HG02840 (cell line): ENCODE data around the gene ACADVL.
"Not testable (repeated sequence)": the region's sequence is repeated elsewhere in the genome, so short reads cannot be mapped to it uniquely, and the experiment has no call there.

Experiments
- ATAC-seq: cut with Tn5 transposase; IDR thresholded peaks from one replicate; pipeline ENCODE4 v1.9.1; 2021; ENCODE audit warnings: mild to moderate bottlenecking, moderate library complexity, moderate number of reproducible peaks; ENCODE audit not compliant: unreplicated experiment, low FRiP score

ACADVL gene

DNA sequence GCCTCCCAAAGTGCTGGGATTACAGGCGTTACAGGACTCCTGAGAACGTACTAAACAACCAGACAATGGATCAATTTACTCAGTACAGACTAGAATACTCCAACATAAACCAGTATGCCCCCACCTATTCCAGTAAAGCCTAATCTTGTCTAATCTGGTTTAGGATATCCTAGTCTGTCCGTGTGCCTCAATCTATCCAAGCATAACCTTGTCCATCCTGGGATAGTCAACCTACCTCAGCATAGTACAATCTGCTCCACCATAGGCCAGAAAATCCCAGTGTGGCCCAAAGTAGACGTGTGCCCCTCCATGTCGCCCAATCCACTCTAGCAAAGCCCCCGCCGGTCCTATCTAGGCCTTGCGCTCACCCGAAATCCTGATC, 14.0 kb downstream of the ACADVL start:
- no peak for ATAC-seq

DNA sequence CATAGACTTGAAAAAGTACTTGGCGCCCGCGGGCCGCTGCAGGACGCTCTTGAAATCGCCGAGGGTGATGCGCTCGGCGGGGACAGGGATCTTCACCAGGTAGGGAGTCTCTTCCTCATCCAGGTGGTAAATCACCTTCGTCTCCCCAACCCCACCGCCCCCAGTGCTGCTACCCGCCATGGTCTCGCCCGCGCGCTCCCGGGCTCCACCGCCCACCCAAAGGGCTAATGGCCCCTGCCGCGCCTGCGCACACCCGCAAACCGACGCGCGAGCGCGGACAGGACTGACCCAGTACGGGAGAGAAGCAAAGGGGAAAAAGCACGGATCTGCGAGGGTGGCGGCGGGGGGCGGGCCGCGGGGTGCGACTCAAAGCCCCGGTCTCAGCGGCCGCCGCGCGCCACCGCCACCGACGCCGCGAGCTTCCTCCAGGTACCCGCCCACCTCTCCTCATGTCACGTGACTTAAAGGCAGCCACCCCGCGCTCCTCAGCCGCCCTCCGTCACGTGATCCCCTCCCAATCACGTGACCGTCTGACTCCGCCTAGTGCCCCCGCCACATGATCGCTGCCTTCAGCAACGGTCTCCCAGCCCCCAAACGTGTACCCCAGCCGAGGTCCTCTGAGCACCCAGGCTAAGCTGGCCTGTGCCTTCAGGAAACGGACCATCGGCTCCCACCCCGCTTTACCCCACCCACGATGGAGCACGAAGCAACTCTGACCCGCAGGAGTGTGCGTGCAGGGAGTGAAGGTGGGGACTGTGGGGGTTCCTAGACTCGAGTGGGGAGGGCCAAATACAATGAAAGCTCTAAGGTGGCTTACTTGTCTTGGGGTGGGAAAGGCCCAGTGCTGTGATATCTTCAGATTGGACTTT, 14.6 kb downstream of the ACADVL start, which contains the start of gene DVL2:
Gene DVL2, minus strand, starts transcription at position 435 of the 869 bp plus-strand sequence. Its CDS starts 255 bp downstream, at position 180.
- peak; percentile 57 for ATAC-seq

DNA sequence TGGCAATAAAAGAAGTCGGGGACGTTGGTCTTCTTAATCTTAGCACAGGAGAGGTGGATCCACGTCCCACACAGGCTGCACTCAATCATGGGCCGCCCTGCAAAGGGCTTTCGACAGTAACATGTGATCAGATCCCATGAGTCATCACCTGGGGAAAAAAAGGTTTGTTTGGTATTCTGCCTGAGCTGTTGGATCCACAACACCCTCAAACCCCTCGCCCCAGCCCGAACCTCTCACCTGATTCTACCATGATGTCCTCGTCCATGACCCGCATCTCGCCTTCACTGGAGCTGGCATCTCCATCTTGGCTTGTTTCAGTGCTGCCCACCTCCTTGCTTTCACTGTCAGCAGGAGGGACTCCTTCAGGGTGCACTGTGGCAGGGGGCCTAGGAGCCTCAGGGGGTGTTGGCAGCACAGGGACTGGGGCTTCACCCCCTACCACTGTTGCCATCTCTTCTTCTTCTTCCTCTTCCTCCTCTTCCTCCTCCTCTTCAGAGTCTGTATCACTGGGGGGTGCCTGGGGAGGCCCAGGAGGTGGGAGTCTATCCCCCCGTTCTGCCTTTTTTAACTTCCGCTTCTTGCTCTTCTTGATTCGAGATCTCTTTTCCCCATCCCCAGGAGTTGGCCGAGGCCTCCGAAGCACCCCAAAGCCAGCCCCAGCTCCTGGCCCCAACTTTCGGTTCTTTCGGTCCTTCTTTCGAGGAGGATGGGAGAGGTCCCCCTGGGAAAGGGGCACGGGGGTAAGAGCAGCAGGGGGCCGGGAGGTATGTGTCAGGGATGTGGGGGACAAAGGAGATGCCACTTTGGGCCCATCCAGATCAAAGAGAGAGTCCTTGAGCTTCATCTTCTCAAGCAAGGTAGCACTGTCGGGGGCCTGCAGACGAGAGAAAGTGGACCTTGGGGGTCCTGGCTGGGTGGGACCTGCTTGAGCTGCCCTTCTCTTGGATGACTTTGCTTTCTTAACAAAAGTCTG, 16.2 kb downstream of the ACADVL start:
- no peak for ATAC-seq

DNA sequence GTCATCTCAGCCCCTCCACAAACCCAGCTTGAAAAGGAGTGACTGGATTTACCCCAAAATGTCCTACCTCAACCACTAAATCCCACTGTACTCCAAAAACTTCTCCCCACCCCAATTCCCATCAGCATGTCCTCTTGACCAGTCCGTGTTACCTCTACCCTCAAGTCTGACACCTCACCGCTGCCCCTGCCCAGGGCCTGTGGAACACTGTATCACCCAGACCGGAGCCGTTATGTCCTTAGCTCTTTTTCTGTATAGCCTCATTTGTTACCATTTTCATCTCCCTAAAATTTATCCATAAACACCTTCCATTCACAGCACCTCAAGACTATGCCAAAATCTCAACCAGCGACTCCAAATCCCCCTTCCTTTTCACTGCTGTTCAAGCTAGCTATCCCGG, 17.1 kb downstream of the ACADVL start:
- no peak for ATAC-seq

DNA sequence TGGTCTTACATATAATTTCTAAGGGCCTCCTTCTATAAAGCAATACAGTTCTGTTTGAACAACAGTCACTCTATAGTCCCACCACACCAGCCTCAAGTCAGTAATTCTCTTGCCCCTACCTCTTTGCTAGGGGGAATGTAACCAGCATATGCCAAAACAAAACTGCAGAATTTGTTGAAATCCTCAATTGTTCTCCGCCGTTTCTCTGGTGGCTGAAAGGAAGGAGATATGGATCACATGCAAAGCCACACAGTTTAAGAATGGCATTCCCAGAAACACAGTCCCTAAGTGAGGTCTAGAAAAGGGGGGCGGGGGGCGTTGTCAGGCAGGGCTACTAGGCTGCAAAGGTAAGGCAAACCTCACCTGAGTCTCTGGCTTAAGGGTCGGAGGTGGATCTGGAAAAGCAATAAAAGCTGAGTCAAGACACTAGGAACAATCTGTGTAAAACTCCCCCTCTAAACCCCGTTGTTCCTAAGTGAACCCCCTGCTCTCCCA, 17.6 kb downstream of the ACADVL start:
- no peak for ATAC-seq

DNA sequence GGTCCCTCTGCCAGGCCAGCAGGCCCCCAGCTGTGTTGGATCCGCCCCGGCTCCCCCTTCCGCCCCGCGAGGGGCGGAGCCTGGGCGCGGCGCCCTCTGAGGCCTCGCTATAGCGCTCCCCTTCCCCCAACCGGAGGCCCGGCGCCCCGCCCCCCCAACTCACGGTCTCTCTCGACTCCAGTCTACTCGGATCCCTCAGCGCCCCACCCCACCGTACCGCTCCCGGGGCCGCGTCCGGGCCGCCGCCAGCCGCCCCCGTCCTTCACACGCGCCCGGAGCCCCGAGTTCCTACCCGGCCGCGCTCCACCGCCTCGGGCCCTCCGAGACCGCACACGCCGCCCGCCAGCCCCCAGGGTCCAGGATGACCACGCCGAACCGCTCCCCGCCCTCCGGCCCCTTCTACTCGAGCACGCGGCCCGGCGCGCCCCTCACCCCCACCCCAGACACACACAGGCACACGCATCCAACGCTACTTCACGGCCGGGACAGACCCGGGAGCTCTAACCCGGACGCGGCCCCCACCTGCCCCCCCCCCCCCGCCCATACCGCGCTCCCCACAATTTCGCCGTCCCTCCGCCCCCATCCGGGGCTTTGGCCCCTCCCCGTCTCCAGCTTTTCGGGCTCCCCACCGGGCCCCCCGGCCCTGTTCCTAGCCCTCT, 18.2 kb downstream of the ACADVL start:
- no peak for ATAC-seq

DNA sequence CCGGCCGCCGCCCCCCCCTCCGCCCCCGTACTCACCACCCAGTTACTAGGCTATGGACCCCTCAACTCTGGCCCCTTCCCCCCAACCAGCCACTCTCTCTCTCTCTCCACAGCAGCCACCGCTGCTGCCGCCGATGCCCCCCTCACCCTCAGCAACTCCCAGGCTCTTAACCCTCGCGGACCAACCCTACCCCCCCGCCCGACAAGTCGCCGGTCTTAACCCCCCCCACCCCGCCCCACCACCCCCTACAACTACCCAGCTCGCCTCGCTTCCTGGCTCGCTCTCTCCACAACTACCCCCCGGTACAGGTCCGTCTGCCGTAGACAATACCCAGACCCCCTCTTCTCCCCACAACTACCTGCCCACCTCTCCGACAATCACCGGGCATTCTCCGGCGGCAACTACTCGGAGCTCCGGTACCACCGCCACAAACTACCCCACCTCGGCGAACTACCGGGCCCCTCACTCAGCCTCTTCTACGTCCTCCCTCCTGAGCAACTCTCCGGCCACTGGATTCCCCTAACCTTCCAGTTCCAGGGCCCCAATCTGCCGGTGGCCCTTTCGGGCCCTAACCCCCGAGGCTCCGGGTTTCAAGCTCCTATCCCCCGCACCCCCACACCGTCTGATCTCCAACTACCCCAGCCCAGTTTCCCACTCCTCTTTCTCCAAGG, 18.8 kb downstream of the ACADVL start:
- ATAC-seq = no peak

DNA sequence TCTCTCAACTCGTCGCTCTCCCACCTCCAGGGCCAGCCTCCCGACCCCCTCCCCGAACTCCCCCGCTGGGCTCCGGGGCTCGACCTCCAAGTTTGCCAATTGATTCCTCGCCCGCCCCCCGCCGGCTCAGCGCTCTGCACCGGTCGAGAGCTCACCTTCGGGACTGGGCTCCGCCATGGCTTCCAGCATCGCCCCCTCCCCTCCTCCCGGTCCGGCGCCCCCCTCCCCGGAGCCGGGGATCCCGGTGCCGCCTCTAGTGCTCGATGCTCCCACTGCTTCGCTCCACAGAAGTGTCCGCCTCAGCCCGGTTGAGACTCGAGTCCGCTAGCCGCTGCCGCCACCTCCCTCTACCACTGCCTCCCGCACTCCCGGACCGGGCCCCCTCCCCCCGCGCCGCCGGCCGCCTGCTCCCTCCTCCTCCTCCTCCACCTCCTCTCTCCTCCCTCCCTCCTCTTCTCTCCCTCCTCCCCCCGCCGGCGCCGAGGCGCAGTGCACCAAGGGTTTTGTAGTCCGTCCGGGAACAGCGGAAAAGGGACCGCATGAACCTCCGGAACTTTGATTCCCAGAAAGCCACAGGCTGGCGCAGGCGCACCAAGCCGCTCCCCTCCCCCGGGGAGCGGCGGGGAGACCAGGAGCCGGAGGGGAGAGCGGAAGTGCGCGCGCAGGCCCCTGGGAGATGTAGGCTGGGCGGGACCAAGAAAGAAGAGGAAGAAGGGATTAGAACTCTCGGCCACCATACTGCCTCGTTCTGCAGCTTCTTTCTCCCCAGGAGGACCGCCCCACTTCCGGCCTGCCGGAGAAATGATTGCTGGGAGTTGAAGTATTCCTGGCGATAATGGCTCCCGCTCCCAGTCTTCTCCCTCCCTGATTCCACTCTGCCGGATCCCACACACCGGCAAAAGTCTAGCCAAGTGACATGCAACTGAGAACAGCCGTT, 19.6 kb downstream of the ACADVL start, which contains the start of gene PHF23:
Gene PHF23, minus strand, starts transcription at position 367 of the 937 bp plus-strand sequence. Its CDS starts 178 bp downstream, at position 189.
- ATAC-seq = peak; percentile 47

DNA sequence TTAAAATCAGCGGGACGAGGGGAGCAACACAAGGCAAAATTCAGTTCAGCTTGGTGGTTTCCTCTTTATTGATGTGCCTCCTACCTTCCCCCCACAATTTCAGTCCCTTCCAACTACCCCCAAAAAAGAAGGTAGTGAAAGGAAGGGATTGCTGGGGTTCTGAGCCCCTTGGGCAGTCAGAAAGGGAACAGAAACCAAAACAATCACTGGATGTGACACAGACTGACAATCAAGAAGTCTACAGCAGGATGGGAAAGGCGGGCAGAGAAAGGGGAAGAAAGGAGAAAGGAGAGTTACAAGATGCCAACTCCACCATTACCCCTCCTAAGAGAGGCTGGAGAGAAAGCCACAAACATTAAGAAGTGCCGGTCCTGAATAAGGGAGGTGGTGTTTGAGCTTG, 20.6 kb downstream of the ACADVL start:
- ATAC-seq = no peak

DNA sequence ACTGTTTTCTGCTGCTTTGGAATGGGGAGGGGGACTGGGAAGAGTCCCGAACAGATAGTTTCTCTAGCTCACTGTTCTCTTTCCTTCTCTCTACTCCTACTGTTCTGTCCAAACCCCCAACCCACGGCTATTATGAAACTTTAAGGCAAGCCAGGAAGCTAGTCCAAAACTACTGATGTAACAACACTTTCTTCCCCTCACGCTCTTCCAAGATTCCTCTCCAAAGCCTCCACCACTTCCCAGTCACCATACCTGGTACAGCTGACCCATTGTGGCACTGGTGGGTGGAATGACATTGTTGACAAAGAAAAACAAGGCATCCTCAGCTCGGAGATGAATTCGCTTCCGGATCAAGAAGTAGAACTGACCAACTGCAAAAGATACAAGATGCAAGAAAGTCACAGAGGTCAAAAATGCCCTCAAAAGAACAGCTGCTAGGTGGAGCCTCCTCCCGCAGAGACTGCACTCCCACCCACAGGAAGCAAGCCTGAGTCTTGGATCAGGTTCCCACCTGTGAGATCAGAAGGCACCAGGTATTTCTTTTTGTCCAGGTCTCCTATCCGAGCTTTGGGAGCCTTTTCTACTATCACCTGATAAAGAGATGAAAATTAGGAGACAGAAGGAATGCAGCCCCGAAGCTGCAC, 21.5 kb downstream of the ACADVL start:
- ATAC-seq = no peak

DNA sequence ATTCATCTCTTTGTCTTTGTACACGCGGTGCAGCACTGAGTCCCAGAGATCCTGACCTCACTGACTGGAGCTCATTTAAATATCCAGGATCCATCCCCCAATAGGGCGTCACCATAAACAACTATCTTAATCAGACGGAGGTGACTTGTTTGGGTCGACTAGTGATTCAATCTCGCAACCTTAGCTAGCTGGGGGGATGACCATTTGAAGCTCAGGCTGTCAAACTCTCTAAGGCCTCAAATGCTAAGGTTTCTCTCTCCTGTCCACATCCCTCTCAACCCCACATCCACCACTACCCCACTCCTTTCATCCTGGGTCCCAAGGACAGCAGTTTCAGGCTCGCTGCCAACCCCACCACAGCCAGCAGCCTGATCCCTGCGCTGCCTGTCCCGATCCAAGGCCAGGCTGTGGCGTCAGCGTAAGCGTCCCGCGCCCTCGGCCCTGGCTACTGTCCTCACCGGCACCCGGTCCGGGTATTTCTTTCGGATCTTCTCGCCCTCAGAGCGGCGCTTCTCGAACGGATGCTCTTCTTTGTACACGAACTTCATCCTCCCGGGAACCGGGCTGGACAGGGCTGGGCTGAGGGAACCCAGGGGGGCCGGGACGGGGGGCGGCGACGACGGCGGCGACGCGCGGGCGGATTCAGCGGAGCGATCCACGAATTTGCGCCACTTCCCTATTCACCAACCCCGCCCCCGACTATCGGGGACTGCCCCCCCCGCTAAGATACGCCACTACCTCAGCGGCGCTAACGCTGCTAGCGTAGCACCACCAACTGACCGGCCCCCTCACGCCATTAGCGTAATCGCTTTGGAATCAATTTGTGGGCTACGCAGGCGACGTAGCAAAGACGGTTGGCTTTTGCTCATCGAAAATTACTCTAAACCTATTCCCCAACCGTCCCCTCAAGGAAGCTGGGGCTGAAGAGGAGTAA, 22.3 kb downstream of the ACADVL start, which contains the start of gene GABARAP:
Gene GABARAP, minus strand, starts transcription at position 667 of the 934 bp plus-strand sequence. Its CDS starts 119 bp downstream, at position 548.
- ATAC-seq = peak; percentile 41

DNA sequence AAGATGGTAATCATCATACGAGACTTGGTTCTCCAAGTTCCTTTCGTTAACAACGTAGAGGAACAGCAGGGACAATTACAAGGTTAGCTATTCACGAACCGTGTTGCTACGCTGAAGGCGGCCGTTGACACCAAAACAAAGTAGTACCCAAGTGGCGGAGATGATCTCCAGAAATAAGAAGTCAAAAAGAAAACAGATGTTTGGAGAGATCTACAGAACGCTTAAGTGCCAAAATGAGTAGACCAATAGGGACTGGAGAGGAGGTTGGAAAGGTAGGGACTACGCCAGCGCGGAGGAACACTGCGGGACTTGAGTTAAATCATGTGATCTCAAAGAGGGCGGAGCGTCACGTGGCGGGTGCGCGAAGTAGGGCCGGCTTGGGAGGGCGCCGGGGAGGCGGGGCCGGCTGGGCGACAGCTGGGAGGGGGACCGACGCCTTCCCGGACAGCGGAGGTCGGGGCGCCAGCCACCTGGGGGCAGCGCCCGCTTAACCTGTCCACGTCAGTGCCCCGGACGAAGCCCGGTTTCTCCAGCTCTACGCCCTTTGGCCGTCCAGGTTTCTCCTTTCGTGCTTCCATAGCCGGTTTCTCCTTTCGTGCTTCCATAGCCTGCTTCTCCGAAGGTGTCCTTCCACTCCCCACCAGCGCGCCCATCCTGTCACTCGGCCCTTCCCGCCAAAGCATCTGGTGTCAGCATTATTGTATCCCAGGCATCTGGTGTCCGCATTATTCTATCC, 23.1 kb downstream of the ACADVL start:
- ATAC-seq = peak; percentile 62

DNA sequence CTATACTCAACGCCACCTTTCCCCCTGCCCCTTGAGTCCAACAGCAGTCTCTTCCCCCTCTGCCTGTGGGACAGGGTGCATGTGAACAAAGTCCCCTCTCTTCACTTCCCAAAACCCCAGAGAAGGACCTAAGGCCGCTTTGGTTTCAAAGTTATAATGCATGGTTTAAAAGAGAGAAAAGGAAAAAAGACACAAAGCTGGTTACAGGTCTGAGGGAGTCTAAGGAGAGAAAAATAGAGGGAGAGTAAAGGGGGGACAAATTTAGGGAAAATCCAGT, 23.7 kb downstream of the ACADVL start:
- no peak for ATAC-seq

DNA sequence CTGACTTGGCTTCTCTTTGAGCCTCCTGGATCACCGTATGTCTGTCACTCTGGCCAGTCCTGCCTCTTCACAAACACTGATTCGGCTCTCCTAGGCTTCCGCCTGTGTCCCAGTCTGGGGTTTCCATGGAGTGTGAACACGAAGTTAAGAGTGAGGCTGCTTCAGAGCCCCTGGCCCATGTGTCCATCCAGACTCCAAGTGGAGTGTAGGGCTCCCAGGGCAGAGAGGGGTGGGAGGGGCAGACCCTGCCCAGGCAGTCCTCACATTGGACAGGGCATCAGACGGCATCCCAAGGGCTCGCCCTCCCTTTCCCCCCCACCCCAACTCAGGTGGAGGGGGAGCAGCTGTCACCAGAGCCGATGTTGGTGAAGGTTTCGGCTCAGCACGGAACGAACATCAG, 24.1 kb downstream of the ACADVL start:
- ATAC-seq = not testable (repeated sequence)

DNA sequence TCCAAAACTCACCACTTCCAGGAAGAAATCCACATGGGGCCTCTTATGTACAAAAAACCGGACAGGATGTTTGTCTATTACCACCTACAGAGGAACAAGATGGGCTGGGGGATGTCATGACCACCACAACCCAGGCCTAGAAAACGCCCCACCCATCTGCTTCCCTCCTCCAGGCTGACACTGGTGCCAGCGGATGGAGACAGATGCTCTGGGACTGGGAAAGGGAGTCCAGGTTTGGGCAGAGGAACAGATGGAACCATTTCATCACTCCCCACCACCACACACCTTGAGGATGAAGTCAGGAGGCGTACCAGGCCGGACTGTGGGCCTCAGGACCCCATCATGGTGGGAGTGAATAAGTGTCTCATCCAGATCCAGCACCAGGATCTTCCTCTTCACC, 27.0 kb downstream of the ACADVL start:
- no peak for ATAC-seq

DNA sequence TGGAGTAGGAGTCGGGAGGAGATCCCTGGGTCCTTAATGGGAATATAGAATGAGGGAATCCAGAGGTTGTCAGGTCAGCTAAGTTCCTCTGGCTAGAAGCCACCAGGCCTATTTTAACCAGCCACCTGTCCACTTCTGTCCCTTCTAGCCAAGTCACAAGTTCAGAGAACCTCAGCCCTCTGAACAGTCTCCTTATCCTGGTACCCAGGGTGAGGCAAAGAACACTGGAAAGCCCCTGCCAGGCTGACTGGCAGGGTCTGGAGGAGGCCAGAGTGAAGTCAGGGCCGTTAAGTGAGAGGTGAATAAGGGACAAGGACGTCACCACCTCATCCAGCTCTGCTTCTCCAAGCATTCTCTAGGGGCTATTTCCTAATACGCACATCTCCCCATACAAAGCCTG, 29.1 kb downstream of the ACADVL start:
- no peak for ATAC-seq

DNA sequence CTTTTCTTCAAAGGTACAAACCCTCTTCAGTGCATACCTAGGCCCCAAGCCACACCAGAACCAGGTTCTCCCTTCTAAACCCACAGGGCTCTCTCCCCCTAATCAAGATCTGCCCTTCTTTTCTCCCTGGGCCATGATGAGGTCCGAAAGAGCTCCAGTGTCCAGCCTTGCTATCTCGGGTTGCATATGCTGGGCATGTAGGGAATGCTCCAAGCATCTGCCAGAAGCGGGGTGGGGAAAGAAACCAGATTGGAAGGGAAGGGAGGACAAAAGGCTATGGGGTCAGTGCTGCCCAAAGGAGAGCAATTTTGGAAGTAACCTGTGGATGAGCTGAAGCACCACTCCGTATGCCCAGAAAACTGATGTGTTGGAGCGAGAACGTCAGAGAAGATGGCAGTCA, 29.5 kb downstream of the ACADVL start:
- ATAC-seq = no peak
